ENCODE results near the gene ALPL. TPM values are rescaled to one million over a fixed set of nuclear protein-coding genes. Genes with fewer than 3 reads are reported as not detected.

The ALPL gene
- total RNA-seq, 6 donors from 2014 or later: 72.3 to 327 (median 182) TPM

GRCh38 chr1:21586222-21586621 is 77.0 kb downstream of the ALPL start:
- DNase-seq (no peak), ATAC-seq (ENCODE audit: low FRiP score in 2 of 2) (no peak)
- peaks cover 18 to 30% (median 26%) of the 10 kb centered on the region in 4 donors for H3K4me1 ChIP-seq
- no peaks in the 10 kb centered on the region for H3K27me3 ChIP-seq
- WGBS, 2 donors: 51 to 59% methylated on average over 8 to 12 of the region's 12 CpGs
- no peaks in the 10 kb centered on the region for H3K36me3 ChIP-seq
- H3K27ac ChIP-seq: no peak overlapping the region
- H3K9me3 ChIP-seq: no peaks in the 10 kb centered on the region
- TF ChIP-seq POLR2A (IDR thresholded peaks at IDR 0.05): no peak
- TF ChIP-seq POLR2AphosphoS5 (IDR thresholded peaks at IDR 0.05): no peak
- TF ChIP-seq EP300 (IDR thresholded peaks at IDR 0.05): no peak
- no peak for TF ChIP-seq CTCF (IDR thresholded peaks at IDR 0.05)
- H3K4me3 ChIP-seq: no peak overlapping the region

GRCh38 chr1:21586846-21587601 is 77.8 kb downstream of the ALPL start:
- no peak overlapping the region for H3K27ac ChIP-seq
- TF ChIP-seq CTCF (IDR thresholded peaks at IDR 0.05) (peak in 2 of 6 experiments; percentile 20 to 25), EP300 (IDR thresholded peaks at IDR 0.05) (no peak), POLR2A (IDR thresholded peaks at IDR 0.05) (no peak), POLR2AphosphoS5 (IDR thresholded peaks at IDR 0.05) (peak; percentile 6 to 28)
- peak; percentile 83 to 86 for DNase-seq
- H3K36me3 ChIP-seq: no peaks in the 10 kb centered on the region
- peaks cover 18 to 30% (median 26%) of the 10 kb centered on the region in 4 donors for H3K4me1 ChIP-seq
- H3K4me3 ChIP-seq: no peak overlapping the region
- H3K9me3 ChIP-seq: no peaks in the 10 kb centered on the region
- WGBS, 2 donors: 23 to 45% methylated on average over 14 to 23 of the region's 24 CpGs
- peak; percentile 76 to 78 for ATAC-seq (ENCODE audit: low FRiP score in 2 of 2)
- H3K27me3 ChIP-seq: no peaks in the 10 kb centered on the region

- Histone ChIP-seq H3K9me3 (no peaks in the 10 kb centered on the region), H3K4me1 (peaks cover 18 to 30% (median 26%) of the 10 kb centered on the region in 4 donors), H3K27ac (no peak overlapping the region), H3K36me3 (no peaks in the 10 kb centered on the region), H3K4me3 (no peak overlapping the region), H3K27me3 (no peaks in the 10 kb centered on the region)
- WGBS, 2 donors: 90 to 100% methylated on average over 2 to 5 of the region's 5 CpGs
- DNase-seq (no peak), ATAC-seq (ENCODE audit: low FRiP score in 2 of 2) (no peak)
- TF ChIP-seq CTCF (IDR thresholded peaks at IDR 0.05) (no peak), POLR2A (IDR thresholded peaks at IDR 0.05) (no peak), POLR2AphosphoS5 (IDR thresholded peaks at IDR 0.05) (no peak), EP300 (IDR thresholded peaks at IDR 0.05) (no peak)
Observed at GRCh38 chr1:21587602-21587953, 78.4 kb downstream of the ALPL start.

- H3K36me3 ChIP-seq: no peaks in the 10 kb centered on the region
- peaks cover 18 to 30% (median 24%) of the 10 kb centered on the region in 4 donors for H3K4me1 ChIP-seq
- H3K4me3 ChIP-seq: no peak overlapping the region
- no peaks in the 10 kb centered on the region for H3K9me3 ChIP-seq
- DNase-seq (no peak), ATAC-seq (ENCODE audit: low FRiP score in 2 of 2) (no peak)
- no peak overlapping the region for H3K27ac ChIP-seq
- no peaks in the 10 kb centered on the region for H3K27me3 ChIP-seq
- TF ChIP-seq POLR2AphosphoS5 (IDR thresholded peaks at IDR 0.05): no peak
- no peak for TF ChIP-seq CTCF (IDR thresholded peaks at IDR 0.05)
- TF ChIP-seq POLR2A (IDR thresholded peaks at IDR 0.05): no peak
- no peak for TF ChIP-seq EP300 (IDR thresholded peaks at IDR 0.05)
- WGBS, 2 donors: 68 to 97% methylated on average over 5 of the region's 5 CpGs
Observed at GRCh38 chr1:21589618-21590017, 80.4 kb downstream of the ALPL start.

All from upper lobe of left lung (tissue), 6 donors.